Measurements from ENCODE around the gene UGT8.
"Not testable (repeated sequence)": the region's sequence is repeated elsewhere in the genome, so short reads cannot be mapped to it uniquely, and the experiment has no call there.

The UGT8 gene, protein sequence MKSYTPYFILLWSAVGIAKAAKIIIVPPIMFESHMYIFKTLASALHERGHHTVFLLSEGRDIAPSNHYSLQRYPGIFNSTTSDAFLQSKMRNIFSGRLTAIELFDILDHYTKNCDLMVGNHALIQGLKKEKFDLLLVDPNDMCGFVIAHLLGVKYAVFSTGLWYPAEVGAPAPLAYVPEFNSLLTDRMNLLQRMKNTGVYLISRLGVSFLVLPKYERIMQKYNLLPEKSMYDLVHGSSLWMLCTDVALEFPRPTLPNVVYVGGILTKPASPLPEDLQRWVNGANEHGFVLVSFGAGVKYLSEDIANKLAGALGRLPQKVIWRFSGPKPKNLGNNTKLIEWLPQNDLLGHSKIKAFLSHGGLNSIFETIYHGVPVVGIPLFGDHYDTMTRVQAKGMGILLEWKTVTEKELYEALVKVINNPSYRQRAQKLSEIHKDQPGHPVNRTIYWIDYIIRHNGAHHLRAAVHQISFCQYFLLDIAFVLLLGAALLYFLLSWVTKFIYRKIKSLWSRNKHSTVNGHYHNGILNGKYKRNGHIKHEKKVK

DNA sequence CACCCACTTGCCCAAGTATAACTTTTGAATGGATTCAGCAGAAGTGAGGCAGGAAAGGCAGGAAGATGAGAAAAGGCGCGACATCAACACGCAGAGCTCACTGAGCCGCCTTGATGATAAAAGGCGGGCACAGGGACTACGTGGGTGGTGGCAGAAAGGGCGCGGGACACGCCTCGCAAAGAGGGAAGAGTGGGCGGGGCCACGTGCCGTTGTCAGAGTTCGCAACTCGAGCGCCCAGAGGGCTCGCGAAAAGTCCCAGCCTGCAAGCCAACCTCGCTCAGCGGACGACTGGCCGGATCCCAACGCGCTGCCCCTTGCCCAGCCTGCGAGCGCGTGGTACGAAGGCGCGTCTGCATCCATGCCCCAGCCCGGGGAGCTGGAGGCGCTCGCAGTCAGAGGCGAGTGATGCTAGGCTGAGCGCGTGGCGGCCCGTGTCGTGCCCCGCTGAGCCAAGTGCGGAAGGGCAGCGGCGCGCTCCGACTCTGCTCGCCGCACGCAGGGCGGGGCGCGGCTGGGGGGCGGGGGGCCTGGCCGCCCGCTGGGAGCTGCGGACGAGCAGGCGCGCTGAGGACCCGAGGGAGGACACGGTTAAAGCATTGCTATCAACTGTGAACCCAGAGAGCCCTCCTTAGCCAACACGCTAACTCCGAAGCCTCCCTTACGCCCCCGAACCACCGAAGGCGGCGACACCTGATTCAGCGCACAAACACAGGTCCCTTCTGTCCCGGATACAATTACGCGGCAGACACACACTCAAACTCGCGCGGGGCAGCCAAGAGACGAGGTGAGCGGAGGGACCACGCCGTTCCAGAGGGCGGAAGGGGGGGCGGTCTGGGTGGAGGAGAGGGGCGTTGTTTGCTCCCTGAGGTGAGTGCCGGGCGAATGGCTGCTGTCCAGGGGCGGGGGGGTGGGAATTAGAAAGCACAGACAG lies at the start of gene UGT8:
TSS of gene UGT8 (plus strand) at position 617 of the 931 bp plus-strand sequence. CDS start 24,074 bp downstream, outside the sequence.
- no peak for DNase-seq

DNA sequence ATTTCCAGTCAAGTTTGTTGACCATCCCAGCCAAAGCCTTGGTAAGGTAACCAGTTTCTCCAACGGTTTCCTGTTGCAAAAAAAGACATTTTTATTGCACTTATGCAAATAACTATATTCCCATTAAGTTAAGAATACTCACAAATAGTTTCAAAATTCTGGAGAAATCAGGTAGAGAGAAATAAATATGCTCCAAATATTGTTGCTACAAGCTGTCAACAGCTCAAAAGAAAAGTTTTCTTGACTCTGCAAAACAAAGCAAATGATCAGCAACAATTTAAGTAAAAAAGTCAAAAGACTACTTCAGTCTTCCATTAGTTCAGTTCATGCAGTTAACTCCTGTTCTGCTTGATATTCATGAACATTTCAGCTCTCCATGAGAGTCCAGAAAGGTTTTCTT lies 49.0 kb upstream of the UGT8 start:
- DNase-seq: no peak

DNA sequence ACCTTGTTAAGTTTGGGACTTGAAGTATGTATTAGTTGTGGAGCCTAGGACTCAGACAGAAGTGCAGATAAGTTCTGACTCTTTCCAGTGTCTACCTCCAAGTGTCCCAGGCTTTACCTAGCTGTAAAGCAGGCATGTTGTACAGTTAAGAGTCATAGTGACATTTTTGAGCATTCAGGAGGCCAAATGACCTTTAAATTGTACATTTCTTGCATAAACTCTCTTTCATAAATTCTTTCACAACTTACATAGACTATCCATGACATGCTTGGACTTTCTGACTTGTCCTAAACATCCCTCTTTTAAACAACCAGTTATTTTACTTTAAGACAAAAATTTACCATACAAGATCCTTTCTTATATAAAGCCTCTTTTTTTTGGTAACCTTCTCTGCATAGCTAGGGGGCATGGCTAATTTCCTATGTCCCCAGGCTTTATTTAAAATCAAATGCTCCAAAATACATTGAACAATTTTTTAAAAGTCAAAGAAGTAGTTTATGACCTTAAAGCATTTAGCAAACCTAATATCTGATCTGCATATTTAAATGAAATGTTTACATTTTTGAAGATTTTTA lies 40.1 kb upstream of the UGT8 start:
- no peak for DNase-seq

DNA sequence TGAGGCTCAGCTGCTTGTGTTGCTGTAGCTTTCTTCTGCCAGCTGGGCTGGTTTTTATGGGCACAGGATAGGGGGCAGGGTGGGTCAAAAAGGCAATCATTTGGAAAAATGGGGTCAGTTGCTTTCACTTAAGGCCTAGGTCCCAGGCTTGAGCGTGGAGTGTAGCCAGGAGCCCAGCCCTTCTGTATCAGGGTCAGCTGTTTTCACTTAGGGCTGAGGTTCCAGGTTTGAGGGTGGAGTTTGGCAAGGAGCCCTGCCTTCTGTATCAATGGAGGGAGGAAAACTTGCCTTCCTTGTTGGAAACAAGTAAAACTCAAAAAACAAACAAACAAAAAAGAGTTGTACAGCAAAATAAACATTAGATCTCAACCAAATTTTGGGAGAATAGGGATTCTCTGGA lies 37.0 kb upstream of the UGT8 start:
- DNase-seq: no peak

DNA sequence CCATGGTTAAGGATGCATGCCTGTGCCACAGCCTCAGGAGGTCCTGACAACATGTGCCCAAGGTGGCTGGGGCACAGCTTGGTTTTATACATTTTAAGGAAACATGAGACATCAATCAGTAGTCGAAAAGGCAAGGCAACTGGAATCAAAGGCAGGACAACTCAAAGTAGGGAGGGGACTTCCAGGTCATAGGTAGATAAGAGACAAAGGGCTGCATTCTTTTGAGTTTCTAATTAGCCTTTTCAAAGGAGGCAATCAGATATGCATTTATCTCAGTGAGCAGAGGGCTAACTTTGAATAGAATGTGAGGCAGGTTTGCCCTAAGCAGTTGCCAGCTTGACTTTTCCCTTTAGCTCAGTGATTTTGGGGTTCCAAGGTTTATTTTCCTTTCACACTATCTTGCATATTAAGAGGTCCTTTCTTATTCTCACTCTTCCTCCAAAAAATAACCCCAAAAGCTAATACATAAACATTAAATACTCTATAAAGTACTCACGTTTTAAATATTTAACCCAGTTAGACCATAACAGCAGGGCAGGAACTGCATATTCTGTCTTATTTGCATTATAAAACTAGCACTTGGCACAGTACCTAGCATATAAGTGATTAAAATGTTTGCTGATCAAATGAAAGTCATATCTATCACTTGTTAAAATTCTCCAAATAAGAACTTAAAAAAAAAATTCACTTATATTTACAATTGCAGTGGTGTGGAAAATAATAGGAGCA lies 36.3 kb upstream of the UGT8 start:
- no peak for DNase-seq

DNA sequence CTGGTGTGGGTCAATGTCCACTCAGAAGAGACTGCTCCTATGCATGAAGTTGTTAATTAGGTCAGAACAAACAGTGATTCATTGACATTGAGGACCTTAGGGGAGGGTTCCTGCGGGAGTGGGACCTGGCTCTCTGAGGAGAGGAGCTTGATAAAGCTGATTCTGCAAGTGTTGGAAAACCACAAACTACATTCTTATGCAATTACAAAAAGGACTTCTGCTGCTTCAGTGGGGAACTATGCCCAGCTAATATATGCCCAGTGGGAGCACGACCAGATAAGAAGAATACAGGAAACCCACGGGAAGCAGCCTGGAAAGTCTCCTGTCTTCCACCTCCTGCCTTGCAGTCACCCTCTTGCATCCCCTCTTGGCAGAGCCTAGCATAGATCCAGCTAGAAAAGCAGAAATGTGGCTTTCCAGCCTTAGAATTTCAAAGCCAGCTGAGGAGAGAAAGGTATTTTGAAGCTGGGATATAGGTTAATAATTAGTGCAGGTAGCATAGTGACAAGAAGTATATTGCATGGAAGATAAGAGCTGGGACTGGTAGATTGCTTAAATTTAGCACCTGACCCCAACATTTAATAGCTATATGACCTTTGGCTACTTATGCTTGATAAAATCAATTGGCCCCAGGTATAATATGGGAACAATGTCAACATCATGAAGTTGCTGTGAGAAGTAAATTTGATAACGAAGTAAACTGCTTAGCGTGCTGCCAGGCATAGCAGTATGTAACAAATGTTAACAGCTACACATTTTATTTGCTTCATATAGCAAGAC lies 34.9 kb upstream of the UGT8 start:
- no peak for DNase-seq

DNA sequence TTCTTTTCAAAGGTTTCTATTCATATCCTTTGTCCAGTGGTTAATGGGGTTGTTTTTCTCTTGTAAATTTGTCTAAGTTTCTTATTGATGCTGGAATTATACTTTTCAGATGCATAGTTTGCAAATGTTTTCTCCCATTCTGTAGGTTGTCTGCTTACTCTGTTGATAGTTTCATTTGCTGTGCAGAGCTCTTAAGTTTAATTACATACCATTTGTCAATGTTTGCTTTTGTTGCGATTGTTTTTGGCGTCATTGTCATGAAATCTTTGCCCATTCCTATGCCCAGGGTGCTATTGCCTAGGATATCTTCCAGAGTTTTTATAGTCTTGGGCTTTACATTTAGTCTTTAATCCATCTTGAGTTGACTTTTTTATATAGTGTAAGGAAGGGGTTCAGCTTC lies 21.2 kb upstream of the UGT8 start:
- DNase-seq: no peak

DNA sequence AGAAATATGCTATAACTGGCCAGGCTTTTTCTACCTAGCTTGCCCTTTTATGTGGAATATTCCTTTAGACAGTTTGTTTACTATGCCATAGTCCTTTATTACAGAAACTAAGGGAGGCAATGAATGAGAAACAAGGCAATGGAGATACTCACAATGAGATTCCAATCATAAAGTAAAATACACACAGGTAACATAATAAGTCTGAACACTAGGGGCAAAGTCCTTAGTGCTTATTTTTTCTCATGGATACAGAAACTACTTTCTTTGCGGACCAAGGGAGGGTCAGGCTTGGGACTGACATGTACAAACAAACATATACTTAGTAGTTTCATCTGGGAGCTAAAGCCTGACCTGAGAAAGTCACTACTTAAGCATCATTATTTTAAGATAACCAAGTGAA lies 16.0 kb upstream of the UGT8 start:
- DNase-seq: no peak

DNA sequence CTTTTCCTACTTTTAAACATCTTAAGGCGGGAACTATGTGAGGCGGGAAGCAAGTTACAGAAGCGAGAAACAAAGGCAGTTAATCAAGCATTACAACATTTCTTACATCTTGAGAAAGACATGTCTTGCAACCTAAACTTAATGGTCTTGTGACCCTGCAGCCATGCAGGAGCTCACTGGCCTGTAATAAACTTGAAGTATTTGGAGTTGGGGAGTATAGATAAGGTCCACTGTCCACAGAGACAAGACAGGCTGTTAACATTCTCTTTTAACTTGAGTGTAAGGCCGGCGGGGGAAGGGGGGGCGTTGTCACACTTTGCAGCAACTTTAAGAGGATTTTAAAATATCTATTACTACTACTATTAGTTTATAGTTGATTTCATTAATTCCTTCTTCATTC lies 10.3 kb upstream of the UGT8 start:
- DNase-seq: no peak

DNA sequence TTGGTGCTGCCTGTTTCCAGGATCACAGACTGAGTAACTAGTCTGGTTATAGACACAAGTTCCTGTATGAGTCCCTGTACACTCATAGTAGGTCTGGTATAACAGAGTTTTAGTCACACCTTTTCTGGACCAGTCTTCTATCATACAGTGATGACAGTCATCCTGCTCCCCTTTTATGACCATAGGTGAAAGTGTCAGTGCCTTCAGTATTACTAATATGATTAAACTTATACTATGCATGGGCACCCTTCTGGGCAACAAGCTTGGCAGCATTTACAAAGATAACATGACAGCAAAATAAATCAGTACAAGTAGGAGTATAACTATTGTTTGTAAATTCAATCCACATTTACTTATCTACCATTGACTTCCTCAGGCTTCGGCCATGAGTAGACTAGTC lies 8.2 kb upstream of the UGT8 start:
- DNase-seq: not testable (repeated sequence)

DNA sequence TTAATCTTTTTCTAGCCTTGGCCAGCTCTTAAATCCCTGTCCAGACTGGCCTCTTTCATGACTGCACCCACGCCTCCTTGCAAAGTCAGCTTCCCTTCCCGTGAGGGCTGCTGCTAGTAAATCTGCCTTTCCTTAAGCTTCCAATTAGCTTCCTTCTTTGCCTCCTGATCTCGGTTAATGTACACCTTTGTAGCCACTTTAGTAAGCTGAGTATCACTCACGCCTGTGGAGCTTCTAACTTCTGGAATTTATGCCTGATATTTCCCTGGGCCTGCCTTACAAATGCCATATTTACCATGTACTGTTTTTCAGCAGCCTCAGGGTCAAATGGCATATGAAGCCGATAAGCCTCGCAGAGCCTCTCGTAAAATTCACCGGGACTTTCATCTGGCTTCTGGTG lies 5.1 kb upstream of the UGT8 start:
- no peak for DNase-seq

DNA sequence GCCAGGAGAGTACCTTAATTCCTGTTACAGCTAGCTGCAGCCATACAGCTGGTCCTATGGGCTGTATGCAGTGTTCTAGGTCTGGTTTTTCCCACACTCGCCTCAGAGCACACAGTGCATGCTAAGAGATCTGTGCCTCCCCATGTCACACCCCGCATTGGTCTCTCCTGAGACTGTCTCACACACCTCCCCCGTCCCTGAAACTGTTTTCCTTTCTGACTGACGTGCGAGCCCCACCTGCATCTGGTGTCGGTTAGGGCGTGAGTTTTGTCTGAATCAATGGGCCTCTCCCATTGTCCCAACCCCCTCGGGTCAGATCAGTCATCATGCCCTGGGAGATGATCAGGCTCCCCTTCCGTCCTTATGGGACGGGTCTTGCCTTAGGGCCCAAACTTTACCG lies 3.4 kb upstream of the UGT8 start:
- DNase-seq: no peak

DNA sequence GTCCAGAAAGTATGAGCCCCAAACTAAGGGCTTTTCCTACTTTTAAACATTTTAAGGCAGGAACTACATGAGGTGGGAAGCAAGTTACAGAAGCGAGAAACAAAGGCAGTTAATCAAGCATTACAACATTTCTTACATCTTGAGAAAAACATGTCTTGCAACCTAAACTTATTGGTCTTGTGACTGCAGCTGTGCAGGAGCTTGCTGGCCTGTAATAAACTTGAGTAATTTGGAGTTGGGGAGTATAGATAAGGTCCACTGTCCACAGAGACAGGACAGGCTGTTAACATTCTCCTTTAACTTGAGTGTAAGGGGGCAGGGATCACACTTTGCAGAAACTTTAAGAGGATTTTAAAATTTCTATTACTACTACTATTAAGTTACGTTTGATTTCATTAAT lies 2.7 kb upstream of the UGT8 start:
- no peak for DNase-seq

DNA sequence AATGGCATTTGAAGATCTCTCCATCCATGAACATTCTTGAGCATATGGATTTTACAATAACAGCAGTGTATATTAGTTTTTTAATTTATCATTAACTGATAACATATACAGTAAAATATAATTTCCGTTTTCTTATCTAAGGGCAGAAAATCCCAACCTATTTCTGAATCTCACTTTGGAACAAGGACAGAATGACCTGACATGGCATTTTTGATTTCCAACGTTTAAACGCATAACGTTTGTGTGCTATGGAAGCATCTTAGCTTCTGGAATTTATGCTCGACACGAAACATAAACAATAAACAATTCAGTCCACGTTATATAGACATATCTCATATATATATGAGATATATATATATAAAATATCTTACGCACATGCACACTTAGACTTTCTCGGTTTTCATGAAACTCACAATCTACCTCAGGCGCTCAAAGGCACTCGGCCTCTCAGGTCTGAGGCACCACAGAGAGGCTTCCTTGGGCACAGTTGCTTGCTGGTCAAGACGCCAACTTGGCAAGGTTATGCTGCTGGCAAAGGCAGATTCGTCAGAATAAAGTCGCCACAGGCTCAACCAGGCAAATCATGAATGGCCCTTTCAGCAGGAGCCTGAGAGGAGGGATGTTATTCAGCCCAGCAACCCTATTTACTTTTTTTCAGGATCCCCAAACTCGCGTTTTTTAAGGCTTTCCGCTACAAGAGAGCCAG lies 1.0 kb upstream of the UGT8 start:
- no peak for DNase-seq

DNA sequence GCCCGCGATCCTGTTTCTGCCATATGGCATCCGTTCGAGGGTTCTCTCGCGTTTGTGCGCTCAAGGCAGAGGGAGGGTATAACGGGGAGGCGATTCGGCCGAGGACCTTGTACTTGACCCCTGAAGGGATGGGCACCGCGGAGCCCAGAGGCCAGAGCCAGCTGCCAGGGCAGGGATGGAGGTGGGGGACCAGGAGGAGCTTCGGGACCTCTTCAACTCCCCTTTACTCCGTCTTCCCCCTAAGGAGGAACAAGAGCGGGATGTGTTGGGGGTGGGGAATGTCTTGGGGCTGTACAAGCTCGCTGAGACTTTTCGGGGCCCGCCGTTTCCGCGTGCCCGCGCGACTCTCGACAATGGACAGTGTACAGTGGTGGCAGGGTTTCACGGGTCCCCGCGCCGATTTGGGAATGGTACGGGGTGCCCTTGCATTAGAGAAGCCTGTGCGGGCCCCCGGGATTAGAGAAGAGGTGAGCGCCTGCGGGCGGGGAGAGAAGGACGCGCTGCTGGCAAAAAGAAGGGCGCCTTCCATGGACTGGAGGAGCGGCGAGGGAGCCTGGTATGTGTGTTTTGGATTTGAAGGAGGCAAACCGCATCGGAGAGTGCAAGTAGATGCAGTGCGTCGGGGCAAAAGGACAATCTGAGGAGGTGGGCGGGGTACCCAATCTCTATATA lies 760 bp downstream of the UGT8 start:
- DNase-seq: no peak

DNA sequence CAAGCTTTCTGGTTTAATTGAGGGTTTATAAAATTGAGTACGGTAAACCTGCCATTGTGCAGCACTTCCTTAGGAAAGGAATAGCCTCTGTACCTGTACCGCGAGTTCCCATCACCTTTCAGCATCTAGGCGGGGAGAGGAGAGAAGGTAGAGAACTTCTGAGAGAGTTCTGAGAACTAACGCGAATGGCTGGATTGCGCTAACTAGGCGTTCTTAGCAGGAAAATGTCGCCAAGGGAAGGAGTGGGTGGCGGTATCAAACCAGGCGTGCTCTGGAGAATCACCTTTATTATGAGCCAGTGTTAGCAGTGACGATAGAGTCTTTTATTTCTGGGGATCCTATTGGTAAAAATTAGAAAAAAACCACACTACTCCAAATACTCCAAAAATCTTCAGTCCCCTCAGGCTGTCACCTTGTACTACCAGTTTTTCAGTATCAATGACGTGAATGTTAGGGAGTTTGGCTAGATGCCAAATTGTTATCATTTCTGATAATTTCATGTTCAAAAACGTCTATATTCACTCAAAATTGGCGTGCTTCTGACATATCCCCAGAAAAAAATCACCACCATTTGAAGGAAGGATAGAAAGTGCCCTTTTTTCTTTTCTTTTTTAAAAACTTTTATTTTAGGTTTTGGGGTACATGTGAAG lies 1.4 kb downstream of the UGT8 start:
- no peak for DNase-seq

DNA sequence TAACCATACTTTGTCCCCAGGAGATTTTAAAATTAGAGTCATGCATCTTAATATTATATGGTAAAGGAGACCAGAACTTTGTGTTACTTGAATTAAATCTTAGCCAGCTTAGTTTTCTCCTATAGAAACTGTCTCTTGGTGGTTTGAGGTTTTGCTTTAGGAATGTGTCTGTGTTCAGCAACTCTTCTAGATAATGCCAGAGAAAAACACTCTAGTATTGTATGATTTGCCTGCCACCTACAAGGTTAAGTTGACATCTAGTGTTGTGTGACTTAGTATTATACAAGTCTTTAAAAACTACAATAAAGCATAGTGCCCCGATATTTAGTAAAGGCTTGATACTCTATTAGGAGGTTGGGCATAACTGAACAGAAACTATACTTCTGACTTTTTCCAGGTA lies 2.1 kb downstream of the UGT8 start:
- DNase-seq: no peak

DNA sequence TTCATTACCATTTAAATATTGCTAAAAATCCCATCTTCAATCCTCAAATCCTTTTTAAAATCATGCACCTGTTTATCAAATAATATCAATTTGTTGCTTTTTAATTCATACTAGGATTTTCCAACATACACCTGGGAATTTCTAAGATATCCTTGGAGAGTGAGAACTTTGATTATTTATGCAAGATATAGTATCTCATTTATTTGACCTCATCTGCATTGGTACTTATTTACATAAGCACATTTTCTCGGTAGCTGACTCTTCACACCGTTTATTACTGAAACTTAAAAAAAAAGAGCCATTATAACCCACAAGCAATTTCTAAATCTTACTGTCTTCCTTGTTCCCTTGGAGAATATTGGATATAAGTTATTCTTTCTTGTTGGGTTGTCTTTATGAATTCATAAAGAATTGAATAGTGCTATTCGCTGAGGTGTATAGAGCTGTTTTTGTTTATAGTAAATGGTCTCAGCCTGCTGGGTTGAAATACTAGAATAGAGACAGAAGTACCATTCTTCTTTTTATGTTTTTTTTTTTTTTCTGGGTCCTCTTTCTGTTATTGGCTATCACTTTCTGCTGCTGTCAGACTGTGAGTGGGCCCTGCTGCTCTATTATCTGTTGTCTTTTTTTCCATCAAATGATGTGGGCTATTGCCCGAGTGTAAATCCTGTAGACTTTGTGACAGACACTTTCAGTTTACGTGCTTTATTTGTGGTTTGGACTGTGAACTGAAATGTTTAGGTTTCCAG lies 2.9 kb downstream of the UGT8 start:
- DNase-seq: no peak

DNA sequence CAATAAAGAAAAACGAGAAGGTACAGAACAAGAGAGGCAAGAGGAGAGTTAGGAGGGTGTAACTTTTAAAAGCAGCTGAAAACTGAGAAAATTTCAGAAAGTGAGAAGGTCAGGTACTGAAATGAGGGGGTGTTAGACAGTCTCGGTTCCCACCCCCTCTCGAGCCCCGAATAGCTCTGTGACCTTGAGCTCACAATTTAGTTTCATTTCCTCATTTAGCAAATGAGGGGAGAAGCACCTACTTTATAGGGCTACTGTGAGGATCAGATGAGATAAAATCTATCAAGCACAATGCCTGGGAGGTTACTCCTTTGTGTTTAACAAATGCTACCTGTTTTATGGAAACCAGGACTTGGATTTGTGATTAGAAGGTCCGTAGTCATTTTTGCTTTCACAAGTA lies 4.9 kb downstream of the UGT8 start:
- DNase-seq: no peak
